Neural cell (in vitro differentiated cells): ENCODE results near the gene LRRC30.

Source experiments
- CTCF ChIP-seq: fragments of 450-650 bp; IDR thresholded peaks from 2 replicates; pipeline ENCODE4 v1.5.1; 2014; ENCODE audit warnings: antibody characterized with exemption, mild to moderate bottlenecking, moderate library complexity; ENCODE audit not compliant: poor library complexity, severe bottlenecking
- EP300 ChIP-seq: fragments of 450-650 bp; conservative IDR thresholded peaks from 2 replicates; pipeline ENCODE4 v1.6.1; 2014; ENCODE audit warnings: antibody characterized with exemption, mild to moderate bottlenecking, moderate library complexity; ENCODE audit not compliant: poor library complexity, severe bottlenecking
- MXI1 ChIP-seq: fragments of 450-650 bp; conservative IDR thresholded peaks from 2 replicates; pipeline ENCODE4 v1.6.1; 2014; ENCODE audit warnings: antibody characterized with exemption, mild to moderate bottlenecking; ENCODE audit not compliant: poor library complexity, severe bottlenecking
- RAD21 ChIP-seq: fragments of 450-650 bp; conservative IDR thresholded peaks from 2 replicates; pipeline ENCODE4 v1.6.1; 2014; ENCODE audit warnings: antibody characterized with exemption, mild to moderate bottlenecking, moderate library complexity
- REST ChIP-seq: IDR thresholded peaks from 2 replicates; pipeline ENCODE4 v1.6.1; 2012; ENCODE audit warnings: borderline replicate concordance
- TAF1 ChIP-seq: IDR thresholded peaks from 2 replicates; pipeline ENCODE4 v1.6.1; 2012; ENCODE audit warnings: low read depth

- TF ChIP-seq CTCF (no peak), TAF1 (no peak), REST (no peak), EP300 (no peak), MXI1 (no peak), RAD21 (no peak)
Measured at GRCh38 chr18:7201096-7201495, 29.8 kb upstream of the LRRC30 start.
